ENCODE measurements around the gene FIBCD1. TPM values are rescaled to one million over a fixed set of nuclear protein-coding genes. Genes with fewer than 3 reads are reported as not detected.

Gene FIBCD1
- total RNA-seq, 4 donors from 2014 or later, result not detected

DNA sequence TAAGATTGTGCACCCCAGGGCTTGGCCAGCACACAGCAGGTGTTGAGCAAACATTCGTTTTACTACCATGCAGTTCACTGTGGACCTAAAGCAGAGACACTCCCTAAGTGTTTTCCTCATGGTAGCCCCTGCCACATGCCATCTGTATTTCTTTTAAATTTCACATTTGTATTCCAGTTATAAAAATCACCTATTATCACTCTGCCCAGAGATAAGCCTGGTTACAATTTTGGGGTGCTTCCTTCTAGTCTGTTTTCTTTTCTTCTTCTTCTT, 10.9 kb upstream of the FIBCD1 start:
- Histone ChIP-seq H3K9me3 (no peaks in the 10 kb centered on the region), H3K36me3 (no peaks in the 10 kb centered on the region), H3K27me3 (peaks cover 42% of the 10 kb centered on the region), H3K27ac (no peak overlapping the region), H3K4me3 (no peak overlapping the region), H3K4me1 (no peaks in the 10 kb centered on the region)
- 67% methylated on average over 1 of the region's 1 CpG for WGBS
- no peak for DNase-seq (ENCODE audit: low spot score in 2 of 2)
- no peak for TF ChIP-seq POLR2AphosphoS5 (IDR thresholded peaks at IDR 0.05)
- TF ChIP-seq, protein P1, sequence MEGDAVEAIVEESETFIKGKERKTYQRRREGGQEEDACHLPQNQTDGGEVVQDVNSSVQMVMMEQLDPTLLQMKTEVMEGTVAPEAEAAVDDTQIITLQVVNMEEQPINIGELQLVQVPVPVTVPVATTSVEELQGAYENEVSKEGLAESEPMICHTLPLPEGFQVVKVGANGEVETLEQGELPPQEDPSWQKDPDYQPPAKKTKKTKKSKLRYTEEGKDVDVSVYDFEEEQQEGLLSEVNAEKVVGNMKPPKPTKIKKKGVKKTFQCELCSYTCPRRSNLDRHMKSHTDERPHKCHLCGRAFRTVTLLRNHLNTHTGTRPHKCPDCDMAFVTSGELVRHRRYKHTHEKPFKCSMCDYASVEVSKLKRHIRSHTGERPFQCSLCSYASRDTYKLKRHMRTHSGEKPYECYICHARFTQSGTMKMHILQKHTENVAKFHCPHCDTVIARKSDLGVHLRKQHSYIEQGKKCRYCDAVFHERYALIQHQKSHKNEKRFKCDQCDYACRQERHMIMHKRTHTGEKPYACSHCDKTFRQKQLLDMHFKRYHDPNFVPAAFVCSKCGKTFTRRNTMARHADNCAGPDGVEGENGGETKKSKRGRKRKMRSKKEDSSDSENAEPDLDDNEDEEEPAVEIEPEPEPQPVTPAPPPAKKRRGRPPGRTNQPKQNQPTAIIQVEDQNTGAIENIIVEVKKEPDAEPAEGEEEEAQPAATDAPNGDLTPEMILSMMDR (IDR thresholded peaks at IDR 0.05), result no peak
- no peak for TF ChIP-seq POLR2A (IDR thresholded peaks at IDR 0.05)
- no peak for TF ChIP-seq EP300 (IDR thresholded peaks at IDR 0.05)

DNA sequence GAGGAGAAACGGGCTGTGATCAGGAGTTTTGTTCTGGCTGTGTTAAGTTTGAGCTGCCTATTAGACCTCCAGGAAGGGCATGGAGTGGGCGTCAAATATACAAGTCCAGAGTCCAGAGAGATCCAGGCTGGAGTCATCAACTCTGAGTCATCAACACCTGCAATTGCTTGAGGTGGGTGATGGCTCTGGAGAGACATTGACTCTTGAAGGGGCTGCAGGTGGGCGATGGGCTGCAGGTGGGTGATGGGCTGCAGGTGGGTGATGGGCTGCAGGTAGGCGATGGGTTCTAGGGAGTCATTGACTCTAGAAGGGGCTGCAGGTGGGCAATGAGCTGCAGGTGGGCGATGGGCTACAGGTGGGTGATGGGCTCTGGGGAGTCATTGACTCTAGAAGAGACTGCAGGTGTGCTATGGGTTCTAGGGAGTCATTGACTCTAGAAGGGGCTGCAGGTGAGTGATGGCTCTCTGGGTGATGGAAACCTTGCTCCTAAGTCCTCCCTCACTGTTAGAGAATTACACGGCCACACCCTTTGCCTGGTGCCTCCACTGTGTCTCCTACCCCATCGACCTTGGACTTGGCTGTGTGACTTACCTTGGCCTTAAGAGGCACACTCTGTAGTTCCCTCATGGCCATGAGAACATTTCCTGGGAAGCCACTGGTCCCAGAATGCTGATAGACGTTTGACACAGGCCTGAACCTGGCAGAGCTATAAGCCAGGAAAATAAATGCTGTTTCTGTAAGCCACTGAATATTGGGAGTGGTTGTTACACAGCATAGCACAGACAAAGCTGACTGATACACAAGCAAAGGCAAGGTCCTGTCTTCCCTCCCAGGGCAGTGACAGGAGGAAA, 10.4 kb upstream of the FIBCD1 start:
- no peak overlapping the region for H3K27ac ChIP-seq
- H3K36me3 ChIP-seq, result no peaks in the 10 kb centered on the region
- TF ChIP-seq, protein P1 (IDR thresholded peaks at IDR 0.05), result no peak
- TF ChIP-seq POLR2A (IDR thresholded peaks at IDR 0.05), result no peak
- TF ChIP-seq POLR2AphosphoS5 (IDR thresholded peaks at IDR 0.05), result no peak
- no peak for TF ChIP-seq EP300 (IDR thresholded peaks at IDR 0.05)
- no peaks in the 10 kb centered on the region for H3K4me1 ChIP-seq
- DNase-seq (ENCODE audit: low spot score in 2 of 2), result no peak
- WGBS, result 84% methylated on average over 7 of the region's 8 CpGs
- H3K9me3 ChIP-seq, result no peaks in the 10 kb centered on the region
- H3K27me3 ChIP-seq, result peaks cover 42% of the 10 kb centered on the region
- no peak overlapping the region for H3K4me3 ChIP-seq

DNA sequence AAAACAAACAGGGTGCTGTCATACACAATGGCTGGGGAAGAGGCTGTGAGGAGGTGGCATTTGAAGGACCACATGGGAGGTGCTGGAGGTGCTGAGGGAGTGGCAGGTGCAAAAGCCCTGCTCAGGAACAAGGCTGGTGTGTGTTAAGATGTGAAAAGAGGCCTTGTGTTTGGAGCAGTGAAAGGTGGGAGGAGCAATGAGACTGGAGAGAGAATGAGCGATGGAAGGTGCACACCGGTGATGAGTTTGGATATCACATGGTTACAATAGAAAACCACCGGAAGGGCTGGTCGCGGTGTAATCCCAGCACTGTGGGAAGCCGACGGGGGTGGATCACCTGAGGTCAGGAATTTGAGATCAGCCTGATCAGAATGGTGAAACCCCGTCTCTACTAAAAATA, 9.2 kb upstream of the FIBCD1 start:
- DNase-seq (ENCODE audit: low spot score in 2 of 2), result no peak
- Histone ChIP-seq H3K27ac (no peak overlapping the region), H3K36me3 (no peaks in the 10 kb centered on the region), H3K4me1 (no peaks in the 10 kb centered on the region), H3K4me3 (no peak overlapping the region), H3K27me3 (peaks cover 42% of the 10 kb centered on the region), H3K9me3 (no peaks in the 10 kb centered on the region)
- no peak for TF ChIP-seq POLR2AphosphoS5 (IDR thresholded peaks at IDR 0.05)
- TF ChIP-seq EP300 (IDR thresholded peaks at IDR 0.05), result no peak
- TF ChIP-seq POLR2A (IDR thresholded peaks at IDR 0.05), result no peak
- TF ChIP-seq, protein P1 (IDR thresholded peaks at IDR 0.05), result no peak
- 75% methylated on average over 8 of the region's 8 CpGs for WGBS

DNA sequence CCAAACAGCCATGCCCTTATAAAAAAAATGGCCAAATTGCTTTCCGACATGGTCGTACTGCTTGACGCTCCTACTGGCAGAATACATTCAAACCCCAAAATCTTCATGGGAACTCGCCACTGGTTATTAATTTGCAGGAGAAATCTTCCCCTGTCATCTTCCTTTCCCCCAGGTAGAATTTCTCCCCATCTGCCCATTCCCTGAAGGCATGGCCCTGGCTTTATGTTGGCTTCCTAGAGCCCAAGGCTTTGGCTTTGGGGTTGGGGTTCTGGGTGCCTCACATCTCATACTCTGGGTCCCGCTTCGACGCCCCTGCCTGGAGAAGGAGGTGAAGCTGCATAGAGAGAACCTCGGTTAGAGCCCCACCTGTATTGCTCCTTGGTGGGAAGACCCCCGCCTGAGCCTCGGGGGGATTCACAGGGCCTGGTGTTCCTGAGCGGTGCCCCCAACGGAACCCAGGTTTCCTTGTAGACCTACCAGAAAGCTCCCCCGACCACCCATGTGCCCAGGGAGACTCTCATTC, 8.6 kb upstream of the FIBCD1 start:
- no peak overlapping the region for H3K4me3 ChIP-seq
- H3K27me3 ChIP-seq, result peaks cover 48% of the 10 kb centered on the region
- H3K36me3 ChIP-seq, result no peaks in the 10 kb centered on the region
- TF ChIP-seq POLR2A (IDR thresholded peaks at IDR 0.05) (no peak), POLR2AphosphoS5 (IDR thresholded peaks at IDR 0.05) (no peak), EP300 (IDR thresholded peaks at IDR 0.05) (no peak)
- TF ChIP-seq, protein P1 (IDR thresholded peaks at IDR 0.05), result no peak
- 70% methylated on average over 13 of the region's 13 CpGs for WGBS
- H3K4me1 ChIP-seq, result no peaks in the 10 kb centered on the region
- no peak overlapping the region for H3K27ac ChIP-seq
- H3K9me3 ChIP-seq, result no peaks in the 10 kb centered on the region
- DNase-seq (ENCODE audit: low spot score in 2 of 2), result no peak

DNA sequence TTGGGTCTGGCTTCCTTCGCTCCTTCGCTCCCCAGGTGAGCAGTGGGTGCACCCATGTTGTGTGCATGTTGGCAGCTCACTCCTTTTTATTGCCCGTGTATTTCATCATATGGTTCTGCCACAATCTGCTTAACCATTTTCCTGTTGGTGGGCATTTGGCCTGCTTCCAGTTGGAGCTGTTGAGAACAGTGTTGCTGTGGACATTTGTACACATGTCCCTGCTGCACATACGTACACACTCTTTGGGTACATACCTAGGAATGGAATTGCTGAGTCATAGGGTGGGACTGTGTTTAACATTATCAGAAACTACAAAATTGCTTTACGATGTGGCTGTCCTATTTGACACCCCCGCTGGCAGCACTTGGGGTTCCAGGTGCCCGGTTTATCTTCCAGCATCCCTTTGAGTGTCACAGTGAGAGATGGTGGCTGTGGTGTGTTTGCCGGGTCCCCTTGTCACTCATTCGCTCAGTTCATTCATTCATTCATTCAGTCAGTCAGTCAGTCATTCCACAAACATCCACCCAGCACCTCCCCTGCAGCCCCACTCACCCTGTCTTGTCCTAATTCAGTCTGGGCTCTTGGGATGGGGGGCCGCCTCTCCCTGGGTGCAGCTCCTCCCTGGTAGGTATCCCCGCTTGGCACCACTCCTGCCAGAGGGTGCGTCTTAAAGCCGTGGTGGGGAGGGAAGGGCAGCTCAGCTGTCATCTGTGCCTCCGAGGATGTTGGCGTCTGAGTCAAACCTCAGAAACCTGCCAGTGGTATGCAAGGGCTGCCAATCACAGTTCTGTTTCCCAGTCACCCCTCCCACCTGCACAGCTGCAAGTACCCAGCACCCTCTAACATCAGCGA, 7.9 kb upstream of the FIBCD1 start:
- Histone ChIP-seq H3K4me1 (no peaks in the 10 kb centered on the region), H3K36me3 (no peaks in the 10 kb centered on the region), H3K9me3 (no peaks in the 10 kb centered on the region), H3K4me3 (no peak overlapping the region), H3K27me3 (peaks cover 51% of the 10 kb centered on the region), H3K27ac (no peak overlapping the region)
- WGBS, result 48% methylated on average over 14 of the region's 16 CpGs
- no peak for DNase-seq (ENCODE audit: low spot score in 2 of 2)
- TF ChIP-seq EP300 (IDR thresholded peaks at IDR 0.05) (no peak), POLR2A (IDR thresholded peaks at IDR 0.05) (no peak), POLR2AphosphoS5 (IDR thresholded peaks at IDR 0.05) (no peak)
- TF ChIP-seq, protein P1 (IDR thresholded peaks at IDR 0.05), result no peak

All from suprapubic skin (tissue), 4 donors.